PFSK-1 (cell line): Measurements from ENCODE around the gene SH3PXD2A.

Source experiments
- FOXP2 ChIP-seq: optimal IDR thresholded peaks from 2 replicates; pipeline ENCODE3; 2011; ENCODE audit warnings: borderline replicate concordance, control low read depth, inconsistent platforms; ENCODE audit not compliant: insufficient read depth; ENCODE audit errors: extremely low read length, extremely low read depth
- POLR2AphosphoS5 ChIP-seq: IDR thresholded peaks from 2 replicates; pipeline ENCODE4 v1.6.1; 2012; ENCODE audit warnings: low read depth, mild to moderate bottlenecking, control low read depth, low read length, moderate library complexity
- REST ChIP-seq, 2 experiments: IDR thresholded peaks; 2 replicates each; pipeline versions ENCODE4 v1.6.1 to v1.8.0; 2011 to 2012; ENCODE audit warnings: low read depth in 2 of 2, low read length in 2 of 2, control low read depth in 1 of 2, inconsistent platforms in 1 of 2, mild to moderate bottlenecking in 1 of 2, moderate library complexity in 1 of 2; ENCODE audit not compliant: insufficient read depth in 1 of 2
- SIN3A ChIP-seq: IDR thresholded peaks from 2 replicates; pipeline ENCODE4 v1.6.1; 2012; ENCODE audit warnings: mild to moderate bottlenecking, low read length, moderate library complexity, borderline replicate concordance; ENCODE audit not compliant: insufficient read depth
- TAF1 ChIP-seq: IDR thresholded peaks from 2 replicates; pipeline ENCODE4 v1.6.1; 2012; ENCODE audit warnings: low read length, control low read depth, borderline replicate concordance; ENCODE audit not compliant: insufficient read depth

SH3PXD2A gene

GRCh38 chr10:103691267-103691666, 164.1 kb downstream of the SH3PXD2A start:
- no peak for TF ChIP-seq TAF1
- no peak for TF ChIP-seq FOXP2
- no peak for TF ChIP-seq SIN3A
- no peak for TF ChIP-seq POLR2AphosphoS5
- no peak for TF ChIP-seq REST (IDR thresholded peaks at IDR 0.05; ENCODE audit: insufficient read depth in 1 of 2, low read depth in 2 of 2, low read length in 2 of 2)

GRCh38 chr10:103690281-103690680, 165.1 kb downstream of the SH3PXD2A start:
- no peak for TF ChIP-seq FOXP2
- TF ChIP-seq POLR2AphosphoS5: no peak
- no peak for TF ChIP-seq SIN3A
- TF ChIP-seq REST (IDR thresholded peaks at IDR 0.05; ENCODE audit: insufficient read depth in 1 of 2, low read depth in 2 of 2, low read length in 2 of 2): no peak
- no peak for TF ChIP-seq TAF1

DNA sequence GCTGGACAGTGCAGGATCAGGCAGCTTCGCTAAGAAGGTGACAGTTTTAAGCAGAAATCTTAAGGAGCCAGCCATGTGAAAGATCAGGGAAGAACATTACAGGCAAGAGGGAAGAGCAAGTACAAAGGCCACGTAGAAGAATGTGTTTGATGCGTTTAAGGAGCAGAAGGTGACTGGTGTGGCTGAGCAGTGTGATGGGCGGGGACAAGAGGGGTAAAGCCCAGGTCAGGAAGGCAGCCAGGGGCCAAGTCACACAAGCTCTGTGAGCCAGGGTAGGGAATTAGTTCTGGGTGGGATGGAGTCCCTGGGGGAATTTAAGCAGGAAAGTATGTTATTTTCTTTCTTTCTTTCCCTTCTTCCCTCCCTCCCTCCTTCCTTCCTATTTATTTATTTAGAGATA, 166.9 kb downstream of the SH3PXD2A start:
- TF ChIP-seq REST (IDR thresholded peaks at IDR 0.05; ENCODE audit: insufficient read depth in 1 of 2, low read depth in 2 of 2, low read length in 2 of 2) (no peak), FOXP2 (no peak), TAF1 (no peak), POLR2AphosphoS5 (no peak), SIN3A (no peak)

GRCh38 chr10:103687718-103688117, 167.7 kb downstream of the SH3PXD2A start:
- no peak for TF ChIP-seq POLR2AphosphoS5

GRCh38 chr10:103687172-103687571, 168.2 kb downstream of the SH3PXD2A start:
- no peak for TF ChIP-seq FOXP2
- TF ChIP-seq POLR2AphosphoS5: no peak
- TF ChIP-seq REST (IDR thresholded peaks at IDR 0.05; ENCODE audit: insufficient read depth in 1 of 2, low read depth in 2 of 2, low read length in 2 of 2): no peak
- no peak for TF ChIP-seq SIN3A
- TF ChIP-seq TAF1: no peak
